Left ventricle myocardium inferior (tissue), 1 donor: ENCODE data around the gene WDFY4. TPM values are rescaled to one million over a fixed set of nuclear protein-coding genes. Genes with fewer than 3 reads are reported as not detected.

Source experiments
- DNase-seq: peaks from one replicate; pipeline ENCODE4 v3.0.0-alpha.2; 2020
- H3K27ac ChIP-seq: fragments of 200-600 bp; replicated peaks from 2 replicates; pipeline ENCODE4 v1.8.0; 2021
- H3K27me3 ChIP-seq: fragments of 200-600 bp; 2 replicates; pipeline ENCODE4 v1.8.0; 2021; ENCODE audit warnings: low read depth
- H3K36me3 ChIP-seq: fragments of 200-600 bp; 2 replicates; pipeline ENCODE4 v1.8.0; 2021
- H3K4me1 ChIP-seq: fragments of 200-600 bp; 2 replicates; pipeline ENCODE4 v1.8.0; 2021
- H3K4me3 ChIP-seq: fragments of 200-600 bp; 2 replicates; pipeline ENCODE4 v1.8.0; 2021; ENCODE audit warnings: mild to moderate bottlenecking, moderate library complexity
- H3K9me3 ChIP-seq: fragments of 200-600 bp; replicated peaks from 2 replicates; pipeline ENCODE4 v1.8.0; 2021
- intact Hi-C: fragments of 100-400 bp; cut with micrococcal nuclease; formaldehyde crosslinking; loops from one replicate; pipeline ENCODE4 v1.11.0; 2022
- total RNA-seq: library from RNA; stranded (reverse); fragmentation: NEBNext Ultra II Directional; extraction: Animal tissue kit (Norgen Biotek cat#: 25700); gene quantifications from one replicate; pipeline ENCODE4 v1.2.1, GENCODE V29; 2021
- TF ChIP-seq, protein P1 (sequence below): fragments of 200-600 bp; IDR thresholded peaks from 2 replicates; pipeline ENCODE4 v1.8.0; 2021; ENCODE audit warnings: antibody characterized with exemption, mild to moderate bottlenecking, borderline replicate concordance
- donor health status: DM: no; HTN: yes; CAD: no; lungs with severe emphysema.

Gene WDFY4
- total RNA-seq, 1 donor from 2014 or later, result 1.5 TPM

DNA sequence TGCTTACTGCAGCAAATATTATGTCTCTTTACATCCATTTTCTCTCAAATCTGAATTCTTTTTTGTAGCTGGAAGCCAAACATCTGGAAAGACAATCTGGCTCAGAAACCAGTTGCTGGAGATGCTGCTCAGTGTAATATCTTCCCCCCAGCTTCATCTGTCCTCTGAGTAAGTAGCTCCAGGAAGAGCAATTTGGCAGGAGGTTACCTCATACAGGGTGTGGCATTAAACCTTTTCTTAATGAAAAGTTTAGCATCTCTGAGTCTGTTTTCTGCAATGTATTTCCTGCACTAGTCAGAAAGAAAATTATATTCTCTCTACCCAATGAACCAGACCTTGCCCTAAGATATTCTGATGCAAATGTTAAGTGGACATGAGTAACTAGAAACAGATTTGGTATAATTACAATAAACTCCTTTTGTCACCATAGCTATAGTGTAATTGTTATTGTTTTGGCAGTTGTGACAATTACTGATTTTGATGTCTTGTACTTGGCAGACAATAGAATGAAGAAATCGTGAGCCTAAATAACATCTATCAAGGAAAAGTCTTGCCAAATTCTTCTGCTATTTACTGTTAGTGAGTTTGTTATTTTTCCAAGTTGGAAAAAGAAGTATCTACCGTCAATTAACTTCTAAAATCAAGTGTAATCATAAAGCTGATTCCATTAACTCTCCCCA, 123.3 kb downstream of the WDFY4 start:
- no peaks in the 10 kb centered on the region for H3K9me3 ChIP-seq
- no peaks in the 10 kb centered on the region for H3K27me3 ChIP-seq
- no peak for DNase-seq
- no peaks in the 10 kb centered on the region for H3K36me3 ChIP-seq
- H3K4me1 ChIP-seq, result peaks cover 53% of the 10 kb centered on the region
- TF ChIP-seq, protein P1, sequence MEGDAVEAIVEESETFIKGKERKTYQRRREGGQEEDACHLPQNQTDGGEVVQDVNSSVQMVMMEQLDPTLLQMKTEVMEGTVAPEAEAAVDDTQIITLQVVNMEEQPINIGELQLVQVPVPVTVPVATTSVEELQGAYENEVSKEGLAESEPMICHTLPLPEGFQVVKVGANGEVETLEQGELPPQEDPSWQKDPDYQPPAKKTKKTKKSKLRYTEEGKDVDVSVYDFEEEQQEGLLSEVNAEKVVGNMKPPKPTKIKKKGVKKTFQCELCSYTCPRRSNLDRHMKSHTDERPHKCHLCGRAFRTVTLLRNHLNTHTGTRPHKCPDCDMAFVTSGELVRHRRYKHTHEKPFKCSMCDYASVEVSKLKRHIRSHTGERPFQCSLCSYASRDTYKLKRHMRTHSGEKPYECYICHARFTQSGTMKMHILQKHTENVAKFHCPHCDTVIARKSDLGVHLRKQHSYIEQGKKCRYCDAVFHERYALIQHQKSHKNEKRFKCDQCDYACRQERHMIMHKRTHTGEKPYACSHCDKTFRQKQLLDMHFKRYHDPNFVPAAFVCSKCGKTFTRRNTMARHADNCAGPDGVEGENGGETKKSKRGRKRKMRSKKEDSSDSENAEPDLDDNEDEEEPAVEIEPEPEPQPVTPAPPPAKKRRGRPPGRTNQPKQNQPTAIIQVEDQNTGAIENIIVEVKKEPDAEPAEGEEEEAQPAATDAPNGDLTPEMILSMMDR, result no peak
- peak overlapping the region; percentile 56 for H3K27ac ChIP-seq
- no peak overlapping the region for H3K4me3 ChIP-seq
- intact Hi-C loops, result no loop called here

- Histone ChIP-seq H3K4me3 (no peak overlapping the region), H3K9me3 (no peaks in the 10 kb centered on the region), H3K4me1 (peaks cover 60% of the 10 kb centered on the region), H3K36me3 (no peaks in the 10 kb centered on the region), H3K27me3 (no peaks in the 10 kb centered on the region), H3K27ac (no peak overlapping the region)
- intact Hi-C loops, result no loop called here
- TF ChIP-seq, protein P1, result no peak
- no peak for DNase-seq
These were observed 124.6 kb downstream of the WDFY4 start for GRCh38 chr10:48809261-48809660.

GRCh38 chr10:48811461-48811860, 126.8 kb downstream of the WDFY4 start:
- TF ChIP-seq, protein P1, result no peak
- H3K4me3 ChIP-seq, result no peak overlapping the region
- intact Hi-C loops, result no loop called here
- no peaks in the 10 kb centered on the region for H3K9me3 ChIP-seq
- peaks cover 40% of the 10 kb centered on the region for H3K4me1 ChIP-seq
- no peaks in the 10 kb centered on the region for H3K27me3 ChIP-seq
- H3K36me3 ChIP-seq, result no peaks in the 10 kb centered on the region
- H3K27ac ChIP-seq, result no peak overlapping the region
- DNase-seq, result no peak

GRCh38 chr10:48811917-48812316, 127.2 kb downstream of the WDFY4 start:
- Histone ChIP-seq H3K4me3 (no peak overlapping the region), H3K36me3 (no peaks in the 10 kb centered on the region), H3K27me3 (no peaks in the 10 kb centered on the region), H3K27ac (no peak overlapping the region), H3K9me3 (no peaks in the 10 kb centered on the region), H3K4me1 (peaks cover 38% of the 10 kb centered on the region)
- TF ChIP-seq, protein P1, result no peak
- intact Hi-C loops, result no loop called here
- DNase-seq, result no peak

GRCh38 chr10:48813291-48813690, 128.6 kb downstream of the WDFY4 start:
- no peak overlapping the region for H3K27ac ChIP-seq
- TF ChIP-seq, protein P1, result no peak
- intact Hi-C loops, result no loop called here
- H3K4me3 ChIP-seq, result no peak overlapping the region
- no peaks in the 10 kb centered on the region for H3K36me3 ChIP-seq
- no peak for DNase-seq
- H3K4me1 ChIP-seq, result peaks cover 24% of the 10 kb centered on the region
- no peaks in the 10 kb centered on the region for H3K27me3 ChIP-seq
- H3K9me3 ChIP-seq, result no peaks in the 10 kb centered on the region
